Activated CD8-positive, alpha-beta T cell treated with anti-CD3 and anti-CD28 coated beads, Interleukin-2, amount 10 ng/mL, durations not matched to agents 7 days and 5 days (primary cell): ENCODE results near the gene NEDD4. TPM values are rescaled to one million over a fixed set of nuclear protein-coding genes. Genes with fewer than 3 reads are reported as not detected.

Experiments
- ATAC-seq: fragments of 150-1000 bp; cut with Tn5 transposase; one replicate; pipeline ENCODE4 v1.10.0; 2021; ENCODE audit warnings: moderate library complexity
- CTCF ChIA-PET: fragments of 350-600 bp; sonication (Branson Sonifier 250); formaldehyde crosslinking; loops from one replicate; lab custom pipeline; 2021; ENCODE audit warnings: antibody characterized with exemption; lab: Charles Lee
- POLR2A ChIA-PET: fragments of 350-600 bp; sonication (Branson Sonifier 250); formaldehyde crosslinking; loops from one replicate; lab custom pipeline; 2021; ENCODE audit warnings: antibody characterized with exemption; lab: Charles Lee
- DNase-seq: peaks from one replicate; pipeline ENCODE4 v3.0.0-alpha.2; 2020
- H3K27ac Mint-ChIP-seq: one replicate; pipeline ENCODE4 v1.8.0; 2021; ENCODE audit warnings: mild to moderate bottlenecking, mixed read lengths
- H3K27me3 Mint-ChIP-seq: one replicate; pipeline ENCODE4 v1.8.0; 2021; ENCODE audit warnings: low read depth, mixed read lengths
- H3K36me3 Mint-ChIP-seq: one replicate; pipeline ENCODE4 v1.8.0; 2021; ENCODE audit warnings: low read depth, mixed read lengths
- H3K4me1 Mint-ChIP-seq: one replicate; pipeline ENCODE4 v1.8.0; 2021; ENCODE audit warnings: low read depth, mixed read lengths
- H3K4me3 Mint-ChIP-seq: one replicate; pipeline ENCODE4 v1.8.0; 2021; ENCODE audit warnings: mild to moderate bottlenecking, mixed read lengths
- H3K9me3 Mint-ChIP-seq: one replicate; pipeline ENCODE4 v1.8.0; 2022; ENCODE audit warnings: mixed read lengths; ENCODE audit not compliant: insufficient read depth
- total RNA-seq, 2 experiments: library from RNA; stranded (reverse); gene quantifications; one replicate each; pipeline ENCODE4 v1.2.3, GENCODE V29; 2021

NEDD4 gene
- total RNA-seq, 2 experiments from 2014 or later = 5.7 to 6.2 TPM

DNA sequence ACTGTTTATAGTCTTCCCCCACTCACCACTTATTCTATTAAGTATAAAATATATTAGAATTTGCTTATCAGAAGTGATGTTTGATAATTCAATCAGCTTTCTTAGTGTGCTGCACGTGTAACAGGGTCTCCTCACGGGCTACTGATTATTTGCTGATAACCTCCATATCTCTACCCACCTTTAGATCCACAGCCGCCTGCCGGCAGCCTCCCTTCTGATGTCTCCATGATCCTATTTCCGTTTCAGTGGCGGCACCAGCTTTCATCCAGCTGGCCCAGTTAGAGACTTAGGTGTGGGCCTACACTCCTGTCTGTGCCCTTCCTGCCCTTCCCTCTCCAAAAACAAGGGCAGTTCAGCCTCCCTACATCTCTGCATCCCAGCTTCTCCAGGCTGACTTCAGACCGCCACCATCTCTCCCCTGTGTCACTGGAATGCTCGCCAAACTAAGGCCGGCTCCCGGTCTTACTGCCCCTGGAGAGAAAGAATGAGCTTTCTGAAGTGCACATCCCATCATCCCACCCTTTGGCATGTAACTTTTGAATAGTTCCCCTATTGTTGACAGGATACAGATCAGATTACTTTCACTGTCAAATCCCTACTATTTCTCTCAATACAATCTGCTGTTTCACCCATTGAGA is 173.9 kb downstream of the NEDD4 start:
- Mint-ChIP-seq H3K36me3 (no peaks in the 10 kb centered on the region), H3K9me3 (no peaks in the 10 kb centered on the region), H3K4me1 (no peaks in the 10 kb centered on the region), H3K4me3 (no peak overlapping the region), H3K27me3 (peaks cover 5% of the 10 kb centered on the region), H3K27ac (no peak overlapping the region)
- ATAC-seq = no peak
- CTCF ChIA-PET = interaction anchor here (0.6 kb wide), 1 partner anchor 342 kb away, joined by 3 read pairs; no protein-coding TSS in a partner anchor
- POLR2A ChIA-PET = interaction anchor here (0.6 kb wide), 1 partner anchor 33 kb away, joined by 3 read pairs; no protein-coding TSS in a partner anchor
- no peak for DNase-seq

DNA sequence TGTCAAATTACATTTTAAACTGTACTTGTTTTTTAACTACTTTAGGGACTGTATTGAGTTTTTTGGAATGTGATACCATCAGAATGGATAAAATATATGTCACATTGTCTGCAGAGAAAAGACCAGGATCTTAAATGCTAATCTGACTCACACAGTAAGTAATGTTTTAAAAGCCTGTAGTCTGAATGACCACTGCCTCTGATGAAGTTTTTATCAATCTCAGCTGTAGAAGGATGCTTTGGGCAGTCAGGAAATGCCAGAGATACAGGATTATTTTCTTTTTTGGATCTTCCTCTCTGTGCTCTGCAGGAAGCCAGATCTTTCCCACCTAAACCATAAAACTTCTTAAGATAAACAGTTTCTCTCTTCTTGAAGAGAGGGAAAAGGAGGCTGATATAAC is 177.4 kb downstream of the NEDD4 start:
- H3K9me3 Mint-ChIP-seq = no peaks in the 10 kb centered on the region
- CTCF ChIA-PET = interaction anchor here (1.1 kb wide), 1 partner anchor 11 kb away, joined by 3 read pairs; no protein-coding TSS in a partner anchor
- DNase-seq = no peak
- H3K27me3 Mint-ChIP-seq = no peaks in the 10 kb centered on the region
- POLR2A ChIA-PET = no interaction called here
- no peak overlapping the region for H3K4me3 Mint-ChIP-seq
- H3K4me1 Mint-ChIP-seq = no peaks in the 10 kb centered on the region
- no peaks in the 10 kb centered on the region for H3K36me3 Mint-ChIP-seq
- no peak for ATAC-seq
- H3K27ac Mint-ChIP-seq = no peak overlapping the region

- Mint-ChIP-seq H3K27ac (no peak overlapping the region), H3K4me1 (peaks cover 3% of the 10 kb centered on the region), H3K36me3 (no peaks in the 10 kb centered on the region), H3K9me3 (no peaks in the 10 kb centered on the region), H3K27me3 (peaks cover 15% of the 10 kb centered on the region), H3K4me3 (no peak overlapping the region)
- DNase-seq (no peak), ATAC-seq (no peak)
- CTCF ChIA-PET = interaction anchor here (0.6 to 1.6 kb wide), 5 partner anchors 17 to 98 kb away, joined by 3 to 6 read pairs (median 3); no protein-coding TSS in a partner anchor
- POLR2A ChIA-PET = no interaction called here
Measured at GRCh38 chr15:55802600-55803376, 190.6 kb downstream of the NEDD4 start.

DNA sequence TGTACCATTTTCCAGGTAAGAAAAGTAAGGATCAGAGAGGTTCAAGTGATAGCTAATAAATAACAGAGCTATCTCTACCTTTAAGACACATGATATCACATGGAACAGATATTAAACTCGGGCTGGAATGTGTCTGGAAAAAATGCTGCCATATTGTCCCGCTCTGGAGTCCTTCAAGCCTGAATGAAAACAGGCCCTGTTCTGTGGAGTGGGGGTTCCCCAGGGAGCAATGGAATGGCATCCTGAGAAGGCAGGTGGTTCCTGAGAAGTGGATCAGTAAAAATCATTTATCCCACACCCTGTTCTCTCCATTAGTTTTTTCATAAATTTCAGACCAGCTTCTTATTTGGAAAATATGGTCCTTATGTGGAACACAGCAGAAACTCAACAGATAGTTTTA is 193.2 kb downstream of the NEDD4 start:
- no peaks in the 10 kb centered on the region for H3K36me3 Mint-ChIP-seq
- peaks cover 14% of the 10 kb centered on the region for H3K27me3 Mint-ChIP-seq
- H3K27ac Mint-ChIP-seq = no peak overlapping the region
- DNase-seq = no peak
- ChIA-PET POLR2A (no interaction called here), CTCF (interaction anchor here (1.1 to 4.4 kb wide), 5 partner anchors 18 to 151 kb away, joined by 3 to 27 read pairs (median 3); no protein-coding TSS in a partner anchor)
- no peak overlapping the region for H3K4me3 Mint-ChIP-seq
- H3K4me1 Mint-ChIP-seq = peaks cover 3% of the 10 kb centered on the region
- no peak for ATAC-seq
- H3K9me3 Mint-ChIP-seq = no peaks in the 10 kb centered on the region

GRCh38 chr15:55799291-55800212 is 193.9 kb downstream of the NEDD4 start:
- ATAC-seq = no peak
- peak; percentile 30 for DNase-seq
- H3K27me3 Mint-ChIP-seq = peaks cover 9% of the 10 kb centered on the region
- H3K4me1 Mint-ChIP-seq = peaks cover 3% of the 10 kb centered on the region
- CTCF ChIA-PET = interaction anchor here (1.1 to 4.4 kb wide), 6 partner anchors 19 to 150 kb away, joined by 3 to 27 read pairs (median 4); no protein-coding TSS in a partner anchor
- H3K9me3 Mint-ChIP-seq = no peaks in the 10 kb centered on the region
- no peak overlapping the region for H3K4me3 Mint-ChIP-seq
- no peak overlapping the region for H3K27ac Mint-ChIP-seq
- POLR2A ChIA-PET = no interaction called here
- H3K36me3 Mint-ChIP-seq = no peaks in the 10 kb centered on the region

- ATAC-seq (no peak), DNase-seq (no peak)
- CTCF ChIA-PET = interaction anchor here (0.7 kb wide), 1 partner anchor 21 kb away, joined by 3 read pairs; no protein-coding TSS in a partner anchor
- POLR2A ChIA-PET = interaction anchor here (0.6 kb wide), 1 partner anchor 10 kb away, joined by 3 read pairs; no protein-coding TSS in a partner anchor
- H3K4me1 Mint-ChIP-seq = peaks cover 3% of the 10 kb centered on the region
- H3K27ac Mint-ChIP-seq = no peak overlapping the region
- H3K4me3 Mint-ChIP-seq = no peak overlapping the region
- no peaks in the 10 kb centered on the region for H3K36me3 Mint-ChIP-seq
- H3K9me3 Mint-ChIP-seq = no peaks in the 10 kb centered on the region
- peaks cover 9% of the 10 kb centered on the region for H3K27me3 Mint-ChIP-seq
Measured at GRCh38 chr15:55796321-55796965, 197.0 kb downstream of the NEDD4 start.

GRCh38 chr15:55795031-55795430 is 198.4 kb downstream of the NEDD4 start:
- Mint-ChIP-seq H3K9me3 (no peaks in the 10 kb centered on the region), H3K4me1 (peaks cover 3% of the 10 kb centered on the region), H3K36me3 (no peaks in the 10 kb centered on the region), H3K4me3 (no peak overlapping the region), H3K27ac (no peak overlapping the region), H3K27me3 (peaks cover 9% of the 10 kb centered on the region)
- CTCF ChIA-PET = interaction anchor here (1.4 kb wide), 1 partner anchor 51 kb away, joined by 4 read pairs; no protein-coding TSS in a partner anchor
- POLR2A ChIA-PET = no interaction called here
- ATAC-seq (no peak), DNase-seq (no peak)

DNA sequence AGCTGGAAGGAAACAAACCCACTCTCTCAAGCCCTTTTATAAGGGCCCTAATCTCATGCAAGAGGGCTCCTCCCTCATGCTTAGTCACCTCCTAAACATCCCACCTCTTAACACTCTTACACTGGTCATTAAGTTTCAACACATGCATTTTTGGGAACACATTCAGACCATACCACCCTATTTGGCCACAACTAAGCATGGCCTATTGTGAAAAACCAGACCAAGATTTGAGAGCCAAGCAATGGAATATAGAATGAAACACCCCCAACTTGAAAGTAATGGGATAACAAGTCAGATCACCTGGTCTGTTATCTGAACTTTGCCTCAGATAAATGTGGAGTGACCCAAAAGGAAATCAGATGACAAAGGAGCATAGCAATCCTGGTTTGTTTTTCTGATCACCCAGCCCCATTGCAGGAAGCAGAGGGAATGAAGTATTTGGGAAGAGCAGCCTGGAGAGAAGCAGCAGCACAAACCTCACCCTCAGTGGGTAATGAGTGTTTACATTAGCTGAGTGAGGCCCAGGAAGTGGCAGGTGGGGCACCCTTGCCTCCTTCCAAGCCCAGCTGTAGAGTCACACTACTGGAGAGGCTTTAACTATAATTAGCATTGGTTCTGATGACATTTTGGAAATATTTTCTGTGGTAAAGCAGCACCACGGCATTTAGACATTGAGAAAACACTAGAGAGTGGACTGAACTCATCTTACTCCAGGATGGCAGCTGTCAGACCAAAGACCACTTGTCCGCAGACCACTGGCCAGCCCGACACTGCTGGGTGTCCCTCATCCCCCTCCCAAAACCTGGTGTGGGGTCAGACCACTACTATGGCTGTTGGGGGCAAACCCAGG is 201.6 kb downstream of the NEDD4 start:
- Mint-ChIP-seq H3K27ac (no peak overlapping the region), H3K36me3 (no peaks in the 10 kb centered on the region), H3K9me3 (no peaks in the 10 kb centered on the region), H3K4me1 (no peaks in the 10 kb centered on the region), H3K4me3 (no peak overlapping the region), H3K27me3 (peaks cover 2% of the 10 kb centered on the region)
- ChIA-PET POLR2A (no interaction called here), CTCF (no interaction called here)
- DNase-seq (no peak), ATAC-seq (no peak)

- ATAC-seq (peak; percentile 44), DNase-seq (peak; percentile 65)
- peaks cover 2% of the 10 kb centered on the region for H3K27me3 Mint-ChIP-seq
- CTCF ChIA-PET = interaction anchor here (0.7 to 1.9 kb wide), 8 partner anchors 15 to 129 kb away, joined by 3 to 10 read pairs (median 4); no protein-coding TSS in a partner anchor
- no peaks in the 10 kb centered on the region for H3K9me3 Mint-ChIP-seq
- no peak overlapping the region for H3K27ac Mint-ChIP-seq
- POLR2A ChIA-PET = no interaction called here
- H3K36me3 Mint-ChIP-seq = no peaks in the 10 kb centered on the region
- no peak overlapping the region for H3K4me3 Mint-ChIP-seq
- no peaks in the 10 kb centered on the region for H3K4me1 Mint-ChIP-seq
Measured at GRCh38 chr15:55789066-55789660, 204.2 kb downstream of the NEDD4 start.

GRCh38 chr15:55786341-55786740 is 207.1 kb downstream of the NEDD4 start:
- DNase-seq = no peak
- ChIA-PET CTCF (interaction anchor here (1.0 to 1.2 kb wide), 2 partner anchors 12 to 17 kb away, joined by 3 read pairs; no protein-coding TSS in a partner anchor), POLR2A (interaction anchor here (0.6 kb wide), 1 partner anchor 33 kb away, joined by 3 read pairs; no protein-coding TSS in a partner anchor)
- Mint-ChIP-seq H3K4me1 (no peaks in the 10 kb centered on the region), H3K27me3 (peaks cover 5% of the 10 kb centered on the region), H3K4me3 (no peak overlapping the region), H3K36me3 (no peaks in the 10 kb centered on the region), H3K27ac (no peak overlapping the region), H3K9me3 (no peaks in the 10 kb centered on the region)
- no peak for ATAC-seq
